B cell (primary cell): ENCODE data around the gene DROSHA. TPM values are rescaled to one million over a fixed set of nuclear protein-coding genes. Genes with fewer than 3 reads are reported as not detected.

Experiments used
- ATAC-seq: fragments of 200-7000 bp; cut with Tn5 transposase; one replicate; pipeline ENCODE4 v1.10.0; 2021; ENCODE audit warnings: low read depth, mild to moderate bottlenecking, moderate number of reproducible peaks, moderate library complexity
- CTCF ChIA-PET: fragments of 350-600 bp; sonication (Branson Sonifier 250); formaldehyde crosslinking; loops from one replicate; lab custom pipeline; 2021; ENCODE audit warnings: antibody characterized with exemption, inconsistent platforms; lab: Charles Lee
- POLR2A ChIA-PET: fragments of 350-600 bp; sonication (Branson Sonifier 250); formaldehyde crosslinking; loops from one replicate; lab custom pipeline; 2021; ENCODE audit warnings: antibody characterized with exemption; lab: Charles Lee
- DNase-seq: peaks from one replicate; pipeline ENCODE4 v3.0.0; 2013
- H2AFZ ChIP-seq: 2 replicates; pipeline ENCODE4 v1.6.1; 2012; ENCODE audit warnings: mild to moderate bottlenecking, low read depth, low read length; ENCODE audit not compliant: insufficient read depth, poor library complexity, severe bottlenecking
- H3K27ac ChIP-seq, 2 donors: 1 replicate in 1 of 2; 2 replicates in 1 of 2; pipeline ENCODE4 v1.5.1; 2012 to 2013; ENCODE audit warnings: low read length in 2 of 2, mild to moderate bottlenecking in 2 of 2, moderate library complexity in 1 of 2
- H3K27me3 ChIP-seq, 4 experiments: fragments of 200-600 bp in 1 of 4; sonication (generic) in 1 of 4; replicated peaks in 1 of 4; 1 replicate in 2 of 4; 2 replicates in 2 of 4; pipeline versions ENCODE4 v1.6.1 to v1.7.0; 2013 to 2016; ENCODE audit warnings: low read length in 3 of 4, mild to moderate bottlenecking in 2 of 4, mixed read lengths in 1 of 4, moderate library complexity in 1 of 4; ENCODE audit not compliant: insufficient read depth in 4 of 4, control insufficient read depth in 3 of 4; ENCODE audit errors: control extremely low read depth in 1 of 4
- H3K36me3 ChIP-seq, 2 experiments: replicated peaks in 1 of 2; 1 replicate in 1 of 2; 2 replicates in 1 of 2; pipeline versions ENCODE4 v1.6.1 to v1.7.1; 2013; ENCODE audit warnings: low read length in 1 of 2; ENCODE audit not compliant: insufficient read depth in 2 of 2, control insufficient read depth in 1 of 2; ENCODE audit errors: control extremely low read depth in 1 of 2, extremely low read depth in 1 of 2
- H3K4me1 ChIP-seq, 2 donors: fragments of 200-600 bp in 1 of 2; sonication (generic) in 1 of 2; 1 replicate in 1 of 2; 2 replicates in 1 of 2; pipeline versions ENCODE4 v1.5.1 to v1.6.1; 2013 to 2017; ENCODE audit warnings: low read length in 2 of 2; ENCODE audit not compliant: control insufficient read depth in 2 of 2, insufficient read depth in 2 of 2
- H3K4me2 ChIP-seq: replicated peaks from 2 replicates; pipeline ENCODE3; 2012; ENCODE audit warnings: mild to moderate bottlenecking, low read depth, low read length; ENCODE audit not compliant: poor library complexity, severe bottlenecking
- H3K4me3 ChIP-seq, 5 experiments: fragments of 200-600 bp in 1 of 5; sonication (generic) in 1 of 5; 1 replicate in 3 of 5; 2 replicates in 2 of 5; pipeline versions ENCODE4 v1.5.1 to v1.7.0; 2011 to 2016; ENCODE audit warnings: low read length in 4 of 5, mild to moderate bottlenecking in 4 of 5, low read depth in 2 of 5, control low read depth in 1 of 5, moderate library complexity in 1 of 5; ENCODE audit not compliant: insufficient read depth in 1 of 5; ENCODE audit errors: control extremely low read depth in 1 of 5, extremely low read depth in 1 of 5
- H3K79me2 ChIP-seq: fragments of 200-600 bp; sonication (generic); one replicate; pipeline ENCODE4 v1.6.0; 2016; ENCODE audit warnings: low read length; ENCODE audit not compliant: control insufficient read depth, insufficient read depth
- H3K9ac ChIP-seq: fragments of 200-600 bp; sonication (generic); 2 replicates; pipeline ENCODE4 v1.6.1; 2017; ENCODE audit warnings: mild to moderate bottlenecking, low read length, moderate library complexity
- H3K9me3 ChIP-seq, 3 donors: one replicate each; pipeline versions ENCODE4 v1.6.1 to v1.7.1; 2013; ENCODE audit warnings: low read length in 2 of 3; ENCODE audit not compliant: control insufficient read depth in 2 of 3, insufficient read depth in 1 of 3; ENCODE audit errors: control extremely low read depth in 1 of 3
- H4K20me1 ChIP-seq: 2 replicates; pipeline ENCODE4 v1.6.0; 2012; ENCODE audit warnings: mild to moderate bottlenecking, low read length; ENCODE audit not compliant: insufficient read depth, control insufficient read depth, poor library complexity, severe bottlenecking
- H3K27ac Mint-ChIP-seq: one replicate; pipeline ENCODE4 v1.8.0; 2021; ENCODE audit warnings: mixed read lengths
- H3K27me3 Mint-ChIP-seq: one replicate; pipeline ENCODE4 v1.8.0; 2021; ENCODE audit warnings: mixed read lengths
- H3K4me1 Mint-ChIP-seq: one replicate; pipeline ENCODE4 v1.8.0; 2021; ENCODE audit warnings: mixed read lengths
- H3K4me3 Mint-ChIP-seq: one replicate; pipeline ENCODE4 v1.8.0; 2021; ENCODE audit warnings: mixed read lengths
- H3K9me3 Mint-ChIP-seq: one replicate; pipeline ENCODE4 v1.8.0; 2022; ENCODE audit warnings: mixed read lengths; ENCODE audit not compliant: insufficient read depth
- CTCF ChIP-seq: fragments of 200-600 bp; IDR thresholded peaks from one replicate; pipeline ENCODE4 v1.8.0; 2022; ENCODE audit warnings: antibody characterized with exemption, mild to moderate bottlenecking
- EZH2 ChIP-seq: IDR thresholded peaks from 2 replicates; pipeline ENCODE4 v1.6.1; 2012; ENCODE audit warnings: borderline replicate concordance, low read depth, mild to moderate bottlenecking, moderate library complexity, low read length; ENCODE audit not compliant: insufficient read depth, poor library complexity, severe bottlenecking
- WGBS: methylation state at CpG from one replicate; pipeline ENCODE4 v1.1.5; 2013; ENCODE audit warnings: missing lambda C conversion rate; ENCODE audit not compliant: insufficient coverage; 5-methylcytosine and 5-hydroxymethylcytosine counted together
- intact Hi-C: fragments of 100-400 bp; cut with micrococcal nuclease; formaldehyde crosslinking; loops from one replicate; pipeline ENCODE4 v1.10.0; 2022
- polyA plus RNA-seq: library from polyadenylated mRNA; depleted of rRNA; stranded (reverse); fragments of >200 nt; gene quantifications from 2 replicates; pipeline ENCODE4 v1.2.3, GENCODE V29; 2012
- total RNA-seq, 2 donors: library from RNA; stranded (reverse); fragments of 120-200 nt in 1 of 2; gene quantifications; 1 replicate in 1 of 2; 2 replicates in 1 of 2; pipeline versions ENCODE4 v1.2.3 to v1.2.4, GENCODE V29; 2013 to 2022

Gene DROSHA
- total and polyA plus RNA-seq, 2 donors (not counting 1 experiment from before 2014, with no cell fraction given) = 31.2 to 62.4 TPM

DNA sequence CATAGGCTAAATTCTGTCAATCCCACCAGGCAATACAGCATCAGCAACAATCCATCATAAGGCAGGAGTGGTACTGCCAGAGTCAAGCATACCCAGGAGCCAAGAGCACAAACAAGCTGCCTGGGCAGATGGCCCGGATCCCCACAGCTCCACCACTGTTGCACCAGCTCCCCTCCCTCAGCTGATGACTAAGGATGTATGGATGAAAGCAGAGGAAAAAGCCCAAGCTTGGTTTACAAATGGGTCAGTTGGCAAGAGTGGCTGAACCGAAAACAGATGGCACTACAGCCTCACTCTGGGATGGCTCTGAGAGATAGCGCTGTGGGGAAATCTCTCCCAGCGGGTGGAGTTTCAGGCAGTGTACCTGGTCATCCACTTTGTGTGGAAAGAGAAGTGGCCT, 29.4 kb downstream of the DROSHA start:
- ChIA-PET POLR2A (no interaction called here), CTCF (no interaction called here)
- Histone ChIP-seq H3K9me3 (no peaks in the 10 kb centered on the region), H3K9ac (no peak overlapping the region), H3K36me3 (peaks cover 0 to 84% of the 10 kb centered on the region in 2 experiments), H4K20me1 (no peaks in the 10 kb centered on the region), H3K79me2 (no peaks in the 10 kb centered on the region), H2AFZ (no peak overlapping the region), H3K27me3 (no peaks in the 10 kb centered on the region), H3K4me3 (no peak overlapping the region), H3K4me2 (no peak overlapping the region), H3K27ac (no peak overlapping the region), H3K4me1 (no peaks in the 10 kb centered on the region)
- no peak for DNase-seq
- intact Hi-C loops = no loop called here
- Mint-ChIP-seq H3K27ac (no peak overlapping the region), H3K27me3 (no peaks in the 10 kb centered on the region), H3K4me3 (no peak overlapping the region), H3K9me3 (no peaks in the 10 kb centered on the region), H3K4me1 (no peaks in the 10 kb centered on the region)
- ATAC-seq = no peak
- WGBS = 98% methylated on average over 3 of the region's 4 CpGs
- TF ChIP-seq CTCF = no peak

DNA sequence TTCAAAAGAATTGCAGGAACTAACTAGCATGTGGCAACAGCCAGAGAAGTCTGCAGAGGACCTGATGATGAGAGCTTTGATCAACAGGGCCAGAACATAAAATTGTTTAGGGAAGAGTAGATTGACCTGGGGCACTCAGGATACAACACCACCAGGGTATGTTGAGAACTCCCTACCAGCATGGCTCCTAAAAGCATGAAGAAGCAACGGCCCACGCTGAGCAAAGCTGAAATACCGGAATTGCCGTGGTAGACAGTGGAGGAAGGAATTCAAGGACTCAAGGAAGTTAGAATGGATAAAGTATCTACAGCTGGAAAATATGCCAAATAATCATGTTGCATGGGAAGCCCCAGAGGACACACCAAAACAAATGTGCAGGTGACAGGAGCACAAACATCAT, 31.6 kb downstream of the DROSHA start:
- no peak for TF ChIP-seq EZH2
- TF ChIP-seq CTCF = no peak
- no peaks in the 10 kb centered on the region for H3K4me1 ChIP-seq
- ATAC-seq (no peak), DNase-seq (no peak)
- Mint-ChIP-seq H3K27me3 (no peaks in the 10 kb centered on the region), H3K27ac (no peak overlapping the region), H3K4me3 (no peak overlapping the region), H3K9me3 (no peaks in the 10 kb centered on the region), H3K4me1 (no peaks in the 10 kb centered on the region)
- H3K79me2 ChIP-seq = no peaks in the 10 kb centered on the region
- H4K20me1 ChIP-seq = no peaks in the 10 kb centered on the region
- ChIA-PET CTCF (no interaction called here), POLR2A (no interaction called here)
- intact Hi-C loops = no loop called here
- H3K27ac ChIP-seq = no peak overlapping the region
- H3K9ac ChIP-seq = no peak overlapping the region
- H3K36me3 ChIP-seq = peaks cover 0 to 94% of the 10 kb centered on the region in 2 experiments
- no peak overlapping the region for H2AFZ ChIP-seq
- no peaks in the 10 kb centered on the region for H3K27me3 ChIP-seq
- H3K4me2 ChIP-seq = no peak overlapping the region
- H3K9me3 ChIP-seq = no peaks in the 10 kb centered on the region
- WGBS = 100% methylated on average over 1 of the region's 4 CpGs
- H3K4me3 ChIP-seq = no peak overlapping the region
